Activated CD4-positive, alpha-beta T cell treated with anti-CD3 and anti-CD28 coated beads for 24 hours (primary cell): Measurements from ENCODE around the gene S1PR3.

Experiments
- DNase-seq, 2 donors: peaks; one replicate each; pipeline ENCODE4 v3.0.0-alpha.2; 2020; ENCODE audit warnings: low read depth in 2 of 2

S1PR3 gene

GRCh38 chr9:89009546-89009840 is 18.2 kb downstream of the S1PR3 start:
- DNase-seq = no peak

DNA sequence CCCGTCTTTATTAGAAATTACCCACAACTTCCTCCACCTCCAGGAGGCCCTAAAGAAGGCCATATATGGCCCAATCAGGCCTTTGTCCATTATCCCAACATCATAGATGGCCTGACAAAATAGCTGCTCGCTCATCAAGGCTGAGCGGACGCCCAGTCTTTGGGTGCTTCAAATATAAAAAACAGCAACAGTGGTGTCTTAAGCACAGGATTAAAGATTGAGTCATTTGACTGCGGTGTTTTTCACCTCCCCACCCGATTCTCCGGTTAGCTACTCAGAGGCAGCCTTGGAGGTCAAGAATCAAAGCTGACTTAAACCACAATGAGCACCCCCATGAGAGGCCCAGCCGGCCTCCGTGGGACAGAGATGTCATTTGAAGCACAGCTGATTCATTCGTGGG is 18.8 kb downstream of the S1PR3 start:
- no peak for DNase-seq

DNA sequence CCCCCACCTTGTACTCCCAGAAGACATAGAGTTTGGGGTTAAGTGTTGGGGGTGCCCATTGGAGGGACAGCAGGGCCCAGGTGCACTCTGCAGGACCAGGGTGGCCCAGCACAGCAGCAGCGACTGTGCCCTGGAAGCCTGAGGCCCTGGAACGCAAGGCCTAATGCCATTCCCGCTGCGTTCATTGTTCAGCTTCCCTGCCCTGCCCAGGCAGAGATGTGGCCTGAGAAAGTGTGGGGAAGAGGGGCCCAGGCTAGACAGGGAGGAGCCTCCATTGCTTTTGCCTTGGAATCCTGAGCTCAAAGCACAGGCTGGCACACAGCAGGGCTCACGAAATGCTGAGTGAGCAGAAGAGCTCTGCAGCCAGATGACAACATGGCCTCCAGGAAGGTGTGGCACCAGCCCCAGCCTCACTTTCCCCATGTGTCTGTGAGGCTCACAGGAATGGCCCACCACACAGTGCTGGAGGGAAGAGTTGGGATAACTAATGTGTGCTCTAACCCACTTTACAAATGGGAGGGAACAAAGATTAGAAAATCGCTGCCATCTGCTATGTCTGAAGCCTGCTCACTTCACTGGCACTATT is 19.4 kb downstream of the S1PR3 start:
- DNase-seq = no peak

DNA sequence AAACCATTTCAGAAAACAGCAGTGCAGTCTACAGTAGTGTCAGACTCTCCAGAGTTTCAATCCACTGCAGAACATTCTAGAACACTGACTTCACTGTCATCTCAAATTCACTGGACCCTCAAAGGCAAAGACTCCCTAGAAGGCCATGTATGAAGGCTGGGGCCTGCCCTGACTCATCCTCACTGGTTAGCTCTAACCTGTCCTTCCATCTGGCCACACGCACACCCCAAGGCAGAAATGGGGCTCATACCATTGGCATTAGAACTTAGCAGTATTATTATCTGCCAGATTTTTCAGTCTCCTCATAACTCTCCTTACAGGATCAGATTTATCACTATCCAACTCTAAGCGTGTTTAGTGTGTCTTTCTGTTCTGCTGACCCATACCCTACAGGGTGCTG is 20.4 kb downstream of the S1PR3 start:
- DNase-seq = no peak

GRCh38 chr9:89012294-89013042 is 21.2 kb downstream of the S1PR3 start:
- no peak for DNase-seq

GRCh38 chr9:89013660-89014059 is 22.4 kb downstream of the S1PR3 start:
- DNase-seq = no peak

GRCh38 chr9:89014153-89014552 is 22.9 kb downstream of the S1PR3 start:
- DNase-seq = no peak

DNA sequence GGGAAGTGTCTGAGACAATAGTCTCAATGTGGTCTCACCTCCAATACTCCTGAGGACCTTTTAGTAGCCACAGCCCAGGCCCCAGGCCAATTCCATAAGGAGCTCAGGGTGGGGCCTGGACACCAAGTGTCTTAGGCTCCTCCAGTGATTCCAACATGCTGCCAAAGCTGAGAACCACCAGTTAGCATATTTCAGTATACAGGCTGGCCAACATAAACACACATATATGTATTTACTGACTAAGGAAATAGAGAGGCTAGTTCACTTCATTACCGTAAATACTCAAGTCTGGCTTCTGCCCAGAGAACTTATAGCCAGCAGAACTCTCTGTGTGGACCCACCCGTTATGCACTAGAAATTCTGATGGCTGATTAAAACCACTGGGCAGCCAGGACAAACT is 24.1 kb downstream of the S1PR3 start:
- DNase-seq = no peak

DNA sequence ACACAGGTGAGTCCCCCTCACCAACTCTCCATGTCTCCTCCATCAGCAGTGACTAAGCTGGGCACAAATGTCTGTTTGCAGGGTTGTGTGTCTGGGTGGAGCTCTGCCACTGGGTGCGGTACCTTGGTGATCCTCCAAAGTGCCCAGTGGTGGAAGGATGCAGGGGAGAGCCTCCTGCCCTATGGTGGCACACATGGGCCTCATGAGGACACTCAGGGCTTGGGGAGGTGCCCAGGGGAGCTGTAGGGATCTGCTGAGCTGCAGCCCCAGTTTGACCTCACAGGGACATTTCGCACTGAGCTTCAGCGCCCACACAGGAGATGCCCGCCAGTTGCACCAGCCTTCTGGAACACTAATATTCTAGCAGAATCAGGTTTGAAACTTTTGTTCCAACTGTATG is 29.5 kb downstream of the S1PR3 start:
- no peak for DNase-seq

- no peak for DNase-seq
These were observed 30.0 kb downstream of the S1PR3 start for GRCh38 chr9:89021154-89021803.

GRCh38 chr9:89022001-89022759 is 30.9 kb downstream of the S1PR3 start:
- DNase-seq = no peak

DNA sequence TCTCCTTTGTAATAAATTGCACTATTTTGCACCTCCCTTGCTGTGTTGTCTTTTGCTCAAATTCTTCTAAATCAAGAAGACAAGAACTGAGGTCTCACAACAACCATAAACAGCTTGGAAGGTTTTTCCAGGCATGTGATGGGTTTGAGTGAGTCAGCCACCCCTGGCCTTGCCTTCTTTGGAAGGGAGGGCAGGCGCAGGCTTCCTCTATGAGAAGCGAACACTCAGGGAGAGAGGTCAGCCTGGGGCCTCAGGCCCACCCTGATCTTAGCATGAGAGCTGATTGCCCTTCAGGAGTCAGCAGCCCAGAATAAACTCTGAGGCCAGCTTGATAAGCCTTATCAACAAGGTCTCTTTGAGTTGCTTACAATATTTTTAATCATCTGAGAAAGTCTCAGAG is 31.6 kb downstream of the S1PR3 start:
- DNase-seq = no peak

- no peak for DNase-seq
These were observed 32.5 kb downstream of the S1PR3 start for GRCh38 chr9:89023740-89024139.

GRCh38 chr9:89024727-89025126 is 33.5 kb downstream of the S1PR3 start:
- DNase-seq = no peak

- no peak for DNase-seq
These were observed 34.3 kb downstream of the S1PR3 start for GRCh38 chr9:89025553-89025952.

DNA sequence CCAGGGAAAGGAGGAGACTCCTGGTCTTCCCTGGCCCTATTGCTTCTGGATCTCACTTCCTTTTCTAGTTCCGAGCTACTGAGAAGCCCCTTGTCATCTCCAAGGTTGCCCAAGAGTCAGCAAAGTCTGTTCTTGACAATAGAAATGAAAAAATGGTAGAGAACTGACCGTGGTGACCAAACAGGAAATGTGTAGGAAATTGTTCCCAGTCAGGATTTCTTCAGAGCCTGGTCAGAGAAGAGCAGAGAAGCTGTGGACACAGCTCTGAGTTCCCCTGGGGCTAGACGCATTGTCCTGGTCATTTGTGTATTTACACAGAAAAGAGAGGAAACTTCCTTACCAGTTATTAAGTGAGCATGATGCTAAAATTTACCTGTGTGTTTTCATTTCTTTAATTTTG is 35.6 kb downstream of the S1PR3 start:
- no peak for DNase-seq

GRCh38 chr9:89029788-89030187 is 38.5 kb downstream of the S1PR3 start:
- DNase-seq = no peak

DNA sequence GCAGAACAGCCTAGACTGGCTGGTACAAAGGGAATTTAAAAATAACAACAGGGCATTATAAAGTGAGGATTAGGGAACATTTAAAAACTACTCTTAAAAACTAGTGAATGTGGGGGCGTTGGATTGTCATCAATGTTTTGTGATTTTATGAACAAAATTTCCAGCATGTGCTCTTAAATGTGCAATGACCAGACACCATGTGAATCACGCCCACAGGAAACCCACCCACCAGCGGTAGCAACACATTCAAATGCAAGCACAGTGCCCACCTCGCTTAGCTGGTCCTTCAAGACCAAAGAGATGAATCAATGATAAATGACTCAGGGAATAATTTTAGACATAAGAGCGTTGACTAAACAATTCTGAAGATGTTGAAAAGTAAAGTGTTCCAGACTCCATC is 40.9 kb downstream of the S1PR3 start:
- no peak for DNase-seq

- DNase-seq = no peak
These were observed 41.4 kb downstream of the S1PR3 start for GRCh38 chr9:89032661-89033060.

DNA sequence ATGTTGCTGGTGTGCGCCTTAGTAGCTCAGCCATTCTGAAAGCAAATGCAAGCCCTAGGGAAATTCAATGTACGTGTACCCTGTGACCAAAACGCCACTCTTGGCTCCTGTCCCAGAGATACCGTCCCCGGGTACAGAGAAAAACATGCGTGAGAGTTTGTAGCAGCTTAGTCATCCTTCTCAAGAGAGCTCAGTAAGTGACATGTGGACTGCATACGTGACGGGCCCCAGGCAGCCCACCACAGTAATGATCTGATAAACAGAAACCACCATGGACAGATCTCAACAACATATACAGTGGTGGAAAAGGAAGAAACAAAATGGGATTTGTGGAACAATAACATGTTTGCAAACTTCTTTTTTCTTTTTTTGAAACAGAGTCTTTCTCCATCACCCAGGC is 45.1 kb downstream of the S1PR3 start:
- no peak for DNase-seq

- no peak for DNase-seq
These were observed 45.6 kb downstream of the S1PR3 start for GRCh38 chr9:89036891-89037290.

DNA sequence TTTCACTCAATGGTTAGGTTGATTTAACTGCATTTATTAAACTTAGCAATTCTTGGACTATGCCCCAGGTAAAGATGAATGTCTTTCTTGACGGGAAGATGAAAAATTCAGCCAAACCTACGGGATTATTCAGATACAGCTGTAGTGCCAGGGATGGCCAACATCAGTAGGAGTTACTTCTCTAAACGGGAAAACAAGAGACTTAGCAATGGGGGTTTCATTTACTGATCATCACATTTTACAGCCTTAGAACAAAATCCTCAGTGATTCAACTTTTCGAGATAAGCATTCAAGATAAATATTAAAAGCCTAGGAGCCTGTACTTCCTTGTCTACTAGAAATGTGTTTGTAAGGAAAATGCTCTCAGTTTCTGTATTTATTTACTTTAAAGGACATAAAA is 46.1 kb downstream of the S1PR3 start:
- no peak for DNase-seq

DNA sequence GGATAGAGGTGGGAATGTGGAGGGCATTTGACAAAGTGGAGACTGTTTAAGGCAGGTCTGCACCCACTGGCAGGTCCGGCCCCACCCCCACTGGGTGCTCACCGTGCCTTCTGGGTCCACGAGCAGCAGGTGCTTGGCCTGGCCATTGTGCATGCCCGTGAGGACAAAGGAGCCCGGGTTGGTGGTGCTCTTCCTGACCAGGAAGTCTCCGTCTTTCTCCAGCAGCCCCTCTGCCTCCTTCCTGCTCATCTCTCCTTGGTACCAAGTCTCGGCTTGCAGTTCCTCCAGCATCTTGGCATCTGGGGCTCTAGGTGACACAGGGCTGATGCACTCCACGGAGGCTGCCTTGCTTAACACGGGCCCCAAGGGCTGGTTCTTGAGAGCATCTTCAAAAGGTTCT is 46.6 kb downstream of the S1PR3 start:
- no peak for DNase-seq
